C4-2B (cell line): ENCODE data around the gene S1PR2.

Experiments used
- H3K27ac ChIP-seq: fragments of 450-650 bp; 2 replicates; pipeline ENCODE4 v1.5.1; 2017
- ZFX ChIP-seq: fragments of 450-650 bp; IDR thresholded peaks from 2 replicates; pipeline ENCODE4 v1.6.1; 2017
- TF ChIP-seq, protein P1 (sequence below): fragments of 450-650 bp; conservative IDR thresholded peaks from 2 replicates; pipeline ENCODE4 v1.5.1; 2017; ENCODE audit warnings: mild to moderate bottlenecking

The S1PR2 gene

DNA sequence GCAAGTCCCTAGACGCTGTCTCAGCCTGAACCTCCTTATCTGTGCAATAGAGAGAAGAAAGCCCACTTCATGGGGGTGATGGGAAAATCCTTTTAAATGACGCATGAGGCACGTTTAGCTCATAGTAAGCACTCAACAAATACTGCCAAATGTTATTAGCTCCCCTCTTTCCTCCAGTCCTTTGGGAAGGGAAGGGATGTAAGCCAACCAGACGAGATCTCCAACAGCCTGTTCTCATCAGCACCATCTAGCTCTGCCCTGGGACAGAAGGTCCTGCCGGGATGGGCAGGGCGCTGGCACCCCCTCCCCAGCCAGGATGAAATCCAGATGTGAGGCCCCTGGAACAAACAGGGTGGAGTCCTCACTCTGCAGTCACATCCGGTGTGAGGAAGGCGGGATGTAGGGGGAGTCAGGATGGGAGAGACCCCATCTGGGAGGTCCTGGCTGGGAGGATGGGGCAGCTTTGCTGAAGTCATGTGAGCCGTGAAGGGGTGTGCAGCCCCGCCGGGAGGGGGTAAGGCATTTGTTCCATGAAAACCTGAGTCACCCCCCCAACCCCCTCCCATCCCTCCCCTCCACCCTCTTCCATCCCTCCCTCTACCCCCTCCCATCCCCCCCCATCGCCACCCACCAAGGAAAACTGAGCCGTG, 4.6 kb downstream of the S1PR2 start:
- H3K27ac ChIP-seq, result no peak overlapping the region
- TF ChIP-seq, protein P1, sequence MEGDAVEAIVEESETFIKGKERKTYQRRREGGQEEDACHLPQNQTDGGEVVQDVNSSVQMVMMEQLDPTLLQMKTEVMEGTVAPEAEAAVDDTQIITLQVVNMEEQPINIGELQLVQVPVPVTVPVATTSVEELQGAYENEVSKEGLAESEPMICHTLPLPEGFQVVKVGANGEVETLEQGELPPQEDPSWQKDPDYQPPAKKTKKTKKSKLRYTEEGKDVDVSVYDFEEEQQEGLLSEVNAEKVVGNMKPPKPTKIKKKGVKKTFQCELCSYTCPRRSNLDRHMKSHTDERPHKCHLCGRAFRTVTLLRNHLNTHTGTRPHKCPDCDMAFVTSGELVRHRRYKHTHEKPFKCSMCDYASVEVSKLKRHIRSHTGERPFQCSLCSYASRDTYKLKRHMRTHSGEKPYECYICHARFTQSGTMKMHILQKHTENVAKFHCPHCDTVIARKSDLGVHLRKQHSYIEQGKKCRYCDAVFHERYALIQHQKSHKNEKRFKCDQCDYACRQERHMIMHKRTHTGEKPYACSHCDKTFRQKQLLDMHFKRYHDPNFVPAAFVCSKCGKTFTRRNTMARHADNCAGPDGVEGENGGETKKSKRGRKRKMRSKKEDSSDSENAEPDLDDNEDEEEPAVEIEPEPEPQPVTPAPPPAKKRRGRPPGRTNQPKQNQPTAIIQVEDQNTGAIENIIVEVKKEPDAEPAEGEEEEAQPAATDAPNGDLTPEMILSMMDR, result no peak
- TF ChIP-seq ZFX, result no peak

DNA sequence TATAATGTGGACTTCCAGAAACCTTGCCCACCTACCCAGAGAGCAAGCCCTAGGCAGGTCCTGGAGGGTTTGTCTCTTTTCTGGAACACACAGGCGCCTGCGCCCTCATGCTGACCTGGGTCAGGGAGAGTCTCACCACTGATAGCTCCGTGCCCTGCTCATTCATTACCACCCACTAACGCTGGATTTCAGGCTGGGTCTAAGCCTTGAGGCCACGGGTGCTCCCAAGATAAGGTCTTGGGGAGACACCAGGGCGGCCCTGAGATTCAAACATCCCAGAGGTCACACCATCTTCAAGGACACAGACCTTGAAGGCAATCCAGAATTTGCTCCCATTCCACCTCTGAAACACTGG, 5.1 kb downstream of the S1PR2 start:
- TF ChIP-seq ZFX, result no peak
- TF ChIP-seq, protein P1, result no peak
- no peak overlapping the region for H3K27ac ChIP-seq

DNA sequence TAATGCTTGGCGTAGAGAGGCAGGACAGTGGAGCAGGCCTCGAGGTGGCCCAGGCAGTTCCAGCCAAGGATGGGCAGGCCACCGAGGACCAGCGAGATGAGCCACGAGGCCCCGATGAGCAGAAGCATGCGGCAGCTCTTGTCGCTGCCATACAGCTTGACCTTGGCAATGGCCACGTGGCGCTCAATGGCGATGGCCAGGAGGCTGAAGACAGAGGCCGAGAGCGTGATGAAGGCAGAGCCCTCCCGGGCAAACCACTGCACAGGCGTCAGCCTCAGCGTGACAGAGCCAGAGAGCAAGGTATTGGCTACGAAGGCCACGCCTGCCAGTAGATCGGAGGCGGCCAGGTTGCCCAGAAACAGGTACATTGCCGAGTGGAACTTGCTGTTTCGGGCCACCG, 6.8 kb downstream of the S1PR2 start:
- no peak for TF ChIP-seq ZFX
- TF ChIP-seq, protein P1, result no peak
- no peak overlapping the region for H3K27ac ChIP-seq

DNA sequence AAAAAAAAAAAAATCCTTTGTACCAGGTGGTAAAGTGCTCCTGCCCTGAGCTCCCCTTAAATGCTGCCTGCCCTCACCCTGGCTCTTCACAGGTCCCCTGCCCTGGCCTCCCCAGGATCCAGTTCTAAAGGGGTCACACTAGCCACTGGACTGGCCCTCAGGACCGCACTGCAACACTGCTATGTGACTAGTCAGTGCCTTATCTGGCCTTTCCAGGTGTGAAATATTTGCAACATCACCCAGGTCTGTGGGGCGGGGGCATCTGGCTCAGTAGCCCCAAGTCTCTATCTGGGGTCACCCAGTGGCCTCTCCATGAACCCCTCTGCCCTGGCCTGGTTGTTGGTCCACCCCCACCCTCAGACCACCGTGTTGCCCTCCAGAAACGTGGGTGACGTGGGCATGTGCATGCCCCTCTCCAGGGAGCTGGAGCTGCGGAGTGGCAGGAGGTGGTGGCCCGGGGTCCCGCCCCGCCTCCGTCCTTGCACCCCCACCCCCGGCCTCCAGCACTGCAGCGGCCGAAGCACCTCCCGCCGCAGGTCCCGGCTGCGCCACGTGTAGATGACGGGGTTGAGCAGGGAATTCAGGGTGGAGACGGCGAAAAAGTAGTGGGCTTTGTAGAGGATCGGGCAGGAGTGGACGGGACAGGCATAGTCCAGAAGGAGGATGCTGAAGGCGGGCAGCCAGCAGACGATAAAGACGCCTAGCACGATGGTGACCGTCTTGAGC, 7.5 kb downstream of the S1PR2 start:
- H3K27ac ChIP-seq, result no peak overlapping the region
- no peak for TF ChIP-seq ZFX
- TF ChIP-seq, protein P1, result no peak

DNA sequence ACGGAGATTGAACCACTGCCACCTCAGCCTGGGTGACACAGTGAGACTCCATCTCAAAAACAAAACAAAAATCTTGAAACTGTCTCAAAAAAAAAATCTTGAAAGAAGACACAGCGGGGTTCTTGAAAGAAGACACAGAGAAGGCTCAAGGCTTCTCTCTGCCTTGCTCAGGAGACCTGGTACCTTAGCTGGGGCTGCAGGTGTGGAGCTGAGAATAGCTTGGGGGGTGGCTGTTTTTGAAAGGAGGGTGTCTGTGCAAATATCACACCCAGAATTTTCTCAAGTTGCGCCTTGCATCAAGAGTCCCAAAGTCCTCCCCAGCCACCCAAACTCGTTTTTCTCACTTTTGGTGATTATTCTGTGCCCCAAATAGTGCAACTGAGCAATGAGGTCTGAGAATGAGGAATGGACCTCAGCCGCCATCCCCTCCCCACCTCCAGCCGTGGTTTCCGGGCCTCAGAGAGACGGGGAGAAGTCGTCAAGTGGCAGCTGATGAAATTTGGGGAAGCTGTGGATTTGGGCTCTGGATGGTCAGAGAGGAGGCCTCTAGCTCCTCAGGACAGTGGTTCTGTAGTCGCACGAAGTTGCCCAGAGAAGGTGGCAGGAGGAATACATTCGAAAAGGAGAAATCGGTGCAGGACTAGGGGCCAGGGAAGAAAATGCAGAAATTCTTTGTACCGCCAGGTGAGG, 8.8 kb downstream of the S1PR2 start:
- TF ChIP-seq, protein P1, result no peak
- TF ChIP-seq ZFX, result no peak
- H3K27ac ChIP-seq, result no peak overlapping the region

DNA sequence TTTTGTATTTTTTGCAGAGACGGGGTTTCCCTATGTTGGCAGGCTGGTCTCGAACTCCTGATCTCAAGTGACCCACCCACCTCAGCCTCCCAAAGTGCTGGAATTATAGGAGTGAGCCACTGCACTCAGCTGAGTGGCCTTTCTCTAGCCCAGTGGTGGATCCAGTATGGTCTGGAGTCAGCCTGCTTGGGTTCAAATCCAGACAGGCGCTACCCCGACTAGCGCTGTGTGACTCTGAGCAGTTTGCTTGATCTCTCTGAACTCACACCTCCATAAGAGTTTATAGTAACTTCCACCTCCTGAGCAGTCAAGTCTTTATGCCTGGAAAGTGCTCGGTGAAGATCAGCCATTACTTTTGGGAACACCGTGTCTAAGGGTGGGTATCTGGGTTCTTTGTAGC, 10.4 kb downstream of the S1PR2 start:
- no peak overlapping the region for H3K27ac ChIP-seq
- no peak for TF ChIP-seq ZFX
- TF ChIP-seq, protein P1, result no peak

DNA sequence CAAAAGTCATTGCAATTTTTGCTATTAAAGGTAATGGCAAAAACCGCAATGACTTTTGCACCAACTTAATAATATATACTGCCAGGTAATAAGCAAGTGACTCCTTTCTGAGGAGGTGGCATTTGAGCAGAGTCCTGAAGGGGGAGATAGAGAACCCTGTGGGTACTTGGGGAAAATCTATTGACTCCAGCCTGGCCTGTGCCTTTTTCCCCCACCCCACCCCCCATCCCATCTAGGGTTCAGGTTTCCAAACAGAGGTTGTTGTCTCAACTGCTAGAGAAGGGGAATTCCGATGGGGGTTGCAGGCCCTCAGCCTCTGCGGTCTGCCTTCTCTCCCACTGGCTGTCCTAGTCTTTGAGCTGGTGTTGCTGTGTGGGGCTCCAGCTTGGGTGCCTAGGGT, 11.5 kb downstream of the S1PR2 start:
- TF ChIP-seq, protein P1, result no peak
- TF ChIP-seq ZFX, result no peak
- no peak overlapping the region for H3K27ac ChIP-seq
